Fibroblast of lung (primary cell): ENCODE measurements around the gene BRI3BP. TPM values are rescaled to one million over a fixed set of nuclear protein-coding genes. Genes with fewer than 3 reads are reported as not detected.

Experiments
- DNase-seq, 2 donors: peaks; one replicate each; pipeline versions ENCODE4 v3.0.0 to v3.0.0-alpha.2; 2010; ENCODE audit warnings: low read depth in 2 of 2
- H2AFZ ChIP-seq: 2 replicates; pipeline ENCODE4 v1.5.1; 2012; ENCODE audit warnings: low read length, control low read depth, inconsistent platforms
- H3K27ac ChIP-seq: 2 replicates; pipeline ENCODE4 v1.5.1; 2011; ENCODE audit warnings: low read length, control low read depth; ENCODE audit not compliant: insufficient read depth
- H3K27me3 ChIP-seq: 2 replicates; pipeline ENCODE4 v1.5.1; 2011; ENCODE audit warnings: mild to moderate bottlenecking, low read length; ENCODE audit not compliant: control insufficient read depth, insufficient read depth
- H3K36me3 ChIP-seq: 2 replicates; pipeline ENCODE4 v1.5.1; 2011; ENCODE audit warnings: low read length; ENCODE audit not compliant: control insufficient read depth, insufficient read depth
- H3K4me1 ChIP-seq: 2 replicates; pipeline ENCODE4 v1.5.1; 2011; ENCODE audit warnings: low read length; ENCODE audit not compliant: control insufficient read depth, insufficient read depth; ENCODE audit errors: extremely low read depth
- H3K4me2 ChIP-seq: 2 replicates; pipeline ENCODE4 v1.5.1; 2011; ENCODE audit warnings: low read length, control low read depth; ENCODE audit not compliant: insufficient read depth; ENCODE audit errors: extremely low read depth
- H3K4me3 ChIP-seq, 4 experiments: fragments of 200-600 bp in 1 of 4; sonication (generic) in 1 of 4; replicated peaks in 1 of 4; 2 replicates each; pipeline ENCODE4 v1.5.1; 2011 to 2016; ENCODE audit warnings: low read length in 4 of 4, low read depth in 3 of 4, mild to moderate bottlenecking in 3 of 4, control low read depth in 2 of 4, inconsistent platforms in 1 of 4, mixed read lengths in 1 of 4; ENCODE audit not compliant: insufficient read depth in 1 of 4; ENCODE audit errors: control extremely low read depth in 1 of 4
- H3K79me2 ChIP-seq: 2 replicates; pipeline ENCODE4 v1.5.1; 2012; ENCODE audit warnings: mild to moderate bottlenecking, low read length, inconsistent platforms; ENCODE audit not compliant: control insufficient read depth, insufficient read depth
- H3K9ac ChIP-seq: 2 replicates; pipeline ENCODE4 v1.5.1; 2011; ENCODE audit warnings: mild to moderate bottlenecking, low read length, control low read depth; ENCODE audit not compliant: insufficient read depth
- H3K9me3 ChIP-seq: 2 replicates; pipeline ENCODE4 v1.5.1; 2012; ENCODE audit warnings: low read depth, low read length; ENCODE audit not compliant: control insufficient read depth, insufficient read depth
- H4K20me1 ChIP-seq: 2 replicates; pipeline ENCODE4 v1.5.1; 2011; ENCODE audit warnings: low read length; ENCODE audit not compliant: control insufficient read depth, insufficient read depth; ENCODE audit errors: extremely low read depth
- CTCF ChIP-seq, 2 donors: IDR thresholded peaks in 1 of 2; conservative IDR thresholded peaks in 1 of 2; 1 replicate in 1 of 2; 2 replicates in 1 of 2; pipeline ENCODE4 v1.5.1; 2011 to 2012; ENCODE audit warnings: low read length in 2 of 2, control low read depth in 1 of 2, inconsistent platforms in 1 of 2, low read depth in 1 of 2, mild to moderate bottlenecking in 1 of 2
- EZH2 ChIP-seq: IDR thresholded peaks from 2 replicates; pipeline ENCODE4 v1.5.1; 2012; ENCODE audit warnings: low read length, control low read depth, mild to moderate bottlenecking; ENCODE audit errors: missing control alignments
- polyA plus RNA-seq, 2 donors: library from polyadenylated mRNA; depleted of rRNA in 1 of 2; stranded (reverse) in 1 of 2; unstranded in 1 of 2; fragments of >200 nt; gene quantifications; 2 replicates each; pipeline ENCODE4 v1.2.1, GENCODE V29; 2011 to 2012; ENCODE audit warnings: missing spikeins in 1 of 2
- total RNA-seq: library from RNA; depleted of rRNA; stranded (reverse); fragments of >200 nt; gene quantifications from 2 replicates; pipeline ENCODE4 v1.2.1, GENCODE V29; 2014

The BRI3BP gene
- total and polyA plus RNA-seq, 2 donors (not counting 1 experiment from before 2014, with no cell fraction given) = 2.3 to 2.5 TPM

DNA sequence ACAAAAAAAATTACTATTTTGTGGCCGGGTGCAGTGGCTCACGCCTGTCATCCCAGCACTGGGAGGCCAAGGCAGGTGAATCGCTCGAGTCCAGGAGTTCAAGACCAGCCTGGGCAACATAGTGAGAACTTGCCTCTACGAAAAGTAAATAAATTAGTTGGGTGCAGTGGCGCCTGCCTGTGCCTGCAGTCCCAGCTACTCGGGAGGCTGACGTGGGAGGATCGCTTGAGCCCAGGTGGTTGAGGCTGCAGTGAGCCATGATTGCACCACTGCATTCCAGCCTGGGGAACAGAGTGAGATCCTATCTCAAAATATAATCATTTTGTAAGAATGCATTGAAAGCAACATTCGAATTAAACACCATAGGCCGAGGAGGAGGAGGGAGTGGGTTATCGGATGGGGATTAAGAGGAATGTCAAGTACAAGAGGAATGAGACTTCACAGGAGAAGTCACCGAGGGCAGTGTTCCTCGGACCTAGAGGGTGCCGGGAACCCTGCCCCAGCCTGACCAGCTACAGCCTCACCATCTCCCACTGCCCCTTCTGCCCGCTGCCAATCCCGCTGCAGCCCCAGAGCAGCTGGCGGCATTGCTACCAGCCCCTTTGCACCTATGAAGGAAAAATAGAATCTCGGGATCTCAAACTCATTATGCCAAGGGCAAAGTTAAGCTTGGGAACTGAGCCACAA is 39.2 kb downstream of the BRI3BP start:
- no peaks in the 10 kb centered on the region for H3K9me3 ChIP-seq
- no peaks in the 10 kb centered on the region for H3K36me3 ChIP-seq
- no peak overlapping the region for H3K27ac ChIP-seq
- no peaks in the 10 kb centered on the region for H3K4me1 ChIP-seq
- H3K27me3 ChIP-seq = no peaks in the 10 kb centered on the region
- no peak overlapping the region for H2AFZ ChIP-seq
- no peak overlapping the region for H3K9ac ChIP-seq
- no peak for TF ChIP-seq CTCF (conservative IDR thresholded peaks at IDR 0.05 in 1 of 2, IDR thresholded peaks at IDR 0.05 in 1 of 2; ENCODE audit: low read depth in 1 of 2, low read length in 2 of 2)
- TF ChIP-seq EZH2 = no peak
- no peaks in the 10 kb centered on the region for H3K79me2 ChIP-seq
- no peaks in the 10 kb centered on the region for H4K20me1 ChIP-seq
- no peak overlapping the region for H3K4me2 ChIP-seq
- no peak for DNase-seq
- H3K4me3 ChIP-seq = no peak overlapping the region

DNA sequence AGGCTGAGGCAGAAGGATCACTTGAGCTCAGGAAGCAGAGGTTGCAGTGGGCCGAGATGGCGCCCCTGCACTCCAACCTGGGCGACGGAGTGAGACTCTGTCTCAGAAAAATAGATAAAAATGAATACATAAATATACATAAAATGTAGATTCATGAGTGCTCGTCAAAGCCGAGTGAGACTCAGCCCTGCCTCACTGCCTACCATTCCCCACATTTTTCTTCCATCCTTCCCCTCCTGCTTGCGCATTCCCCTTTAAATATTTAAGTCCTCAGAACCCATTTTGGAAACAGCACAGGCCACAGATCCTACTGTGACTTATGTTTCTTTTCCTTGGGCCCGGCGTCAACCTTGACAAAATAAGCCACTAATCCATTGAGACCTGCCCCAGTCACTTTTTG is 39.8 kb downstream of the BRI3BP start:
- H3K36me3 ChIP-seq = no peaks in the 10 kb centered on the region
- no peak overlapping the region for H2AFZ ChIP-seq
- H3K9ac ChIP-seq = no peak overlapping the region
- no peak for TF ChIP-seq CTCF (conservative IDR thresholded peaks at IDR 0.05 in 1 of 2, IDR thresholded peaks at IDR 0.05 in 1 of 2; ENCODE audit: low read depth in 1 of 2, low read length in 2 of 2)
- TF ChIP-seq EZH2 = no peak
- no peak overlapping the region for H3K4me2 ChIP-seq
- H3K79me2 ChIP-seq = no peaks in the 10 kb centered on the region
- H3K27ac ChIP-seq = no peak overlapping the region
- no peaks in the 10 kb centered on the region for H4K20me1 ChIP-seq
- DNase-seq = no peak
- no peak overlapping the region for H3K4me3 ChIP-seq
- no peaks in the 10 kb centered on the region for H3K27me3 ChIP-seq
- no peaks in the 10 kb centered on the region for H3K9me3 ChIP-seq
- no peaks in the 10 kb centered on the region for H3K4me1 ChIP-seq

DNA sequence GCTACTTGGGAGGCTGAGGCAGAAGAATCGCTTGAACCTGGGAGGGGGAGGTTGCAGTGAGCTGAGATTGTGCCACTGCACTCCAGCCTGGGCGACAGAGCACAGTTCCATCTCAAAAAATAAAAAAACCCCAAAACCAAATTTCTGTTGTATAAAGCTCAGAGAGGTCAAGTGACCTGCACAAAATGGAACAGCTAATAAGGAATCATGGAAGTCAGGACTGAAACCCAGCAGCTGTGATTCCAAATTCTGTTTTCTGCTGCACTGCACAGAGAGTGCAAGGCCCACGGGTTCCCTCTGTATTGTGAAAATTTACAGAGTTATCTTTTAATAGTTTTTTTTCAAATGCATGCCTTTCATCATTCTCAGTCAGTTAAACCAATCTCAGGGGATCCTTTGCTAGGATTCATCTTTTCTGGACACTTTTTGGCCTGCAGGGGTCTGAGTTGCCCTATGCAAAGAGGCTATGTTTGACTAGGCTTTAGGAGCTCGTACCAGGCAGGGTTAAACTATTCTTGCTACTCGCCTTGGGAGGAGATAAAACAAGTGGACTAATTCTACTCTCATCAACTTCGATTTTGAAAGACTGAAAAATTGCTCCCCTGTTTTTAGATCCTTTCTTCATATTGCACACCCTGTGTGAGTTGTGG is 45.7 kb downstream of the BRI3BP start:
- Histone ChIP-seq H4K20me1 (no peaks in the 10 kb centered on the region), H3K9me3 (no peaks in the 10 kb centered on the region), H3K36me3 (no peaks in the 10 kb centered on the region), H3K4me1 (no peaks in the 10 kb centered on the region), H3K27me3 (no peaks in the 10 kb centered on the region), H3K9ac (no peak overlapping the region), H3K4me3 (no peak overlapping the region), H2AFZ (no peak overlapping the region), H3K79me2 (no peaks in the 10 kb centered on the region), H3K4me2 (no peak overlapping the region), H3K27ac (no peak overlapping the region)
- TF ChIP-seq EZH2 (no peak), CTCF (conservative IDR thresholded peaks at IDR 0.05 in 1 of 2, IDR thresholded peaks at IDR 0.05 in 1 of 2; ENCODE audit: low read depth in 1 of 2, low read length in 2 of 2) (no peak)
- DNase-seq = no peak
